SU-DHL-6 (cell line): Measurements from ENCODE around the gene C4orf51.

ENCODE experiments used
- H2AFZ ChIP-seq: fragments of 200-600 bp; sonication (generic); 2 replicates; pipeline ENCODE4 v1.6.1; 2014; ENCODE audit warnings: low read depth, mild to moderate bottlenecking, moderate library complexity, mixed read lengths, antibody characterized with exemption, low read length; ENCODE audit not compliant: severe bottlenecking
- H3F3A ChIP-seq: fragments of 200-600 bp; shearing (Covaris generic); 2 replicates; pipeline ENCODE4 v1.6.0; 2016; ENCODE audit warnings: antibody characterized with exemption, mild to moderate bottlenecking; ENCODE audit not compliant: insufficient read depth
- H3K27ac ChIP-seq: fragments of 200-600 bp; sonication (generic); 2 replicates; pipeline ENCODE4 v1.5.1; 2016; ENCODE audit warnings: low read depth, mild to moderate bottlenecking, low read length, moderate library complexity, mixed read lengths
- H3K27me3 ChIP-seq: fragments of 200-600 bp; sonication (generic), shearing (Covaris generic); 2 replicates; pipeline ENCODE4 v1.6.0; 2014; ENCODE audit warnings: mild to moderate bottlenecking, low read length
- H3K36me3 ChIP-seq: fragments of 200-600 bp; sonication (generic); 2 replicates; pipeline ENCODE4 v1.6.1; 2014; ENCODE audit warnings: mild to moderate bottlenecking, low read length, mixed read lengths
- H3K4me2 ChIP-seq: fragments of 300-600, 200-600 bp; shearing (Covaris generic), sonication (generic); 2 replicates; pipeline ENCODE4 v1.6.0; 2014; ENCODE audit warnings: low read length, low read depth, mild to moderate bottlenecking; ENCODE audit not compliant: poor library complexity, severe bottlenecking
- H3K4me3 ChIP-seq: fragments of 200-600 bp; sonication (generic); 2 replicates; pipeline ENCODE4 v1.5.1; 2014; ENCODE audit warnings: antibody characterized with exemption, low read length, mild to moderate bottlenecking, mixed read lengths; ENCODE audit not compliant: insufficient read depth, poor library complexity, severe bottlenecking
- H3K79me2 ChIP-seq: fragments of 200-600 bp; sonication (generic); 2 replicates; pipeline ENCODE4 v1.6.1; 2014; ENCODE audit warnings: mild to moderate bottlenecking, low read length, moderate library complexity; ENCODE audit not compliant: insufficient read depth
- H3K9ac ChIP-seq: fragments of 200-600 bp; sonication (generic); 2 replicates; pipeline ENCODE4 v1.7.0; 2014; ENCODE audit warnings: mild to moderate bottlenecking, low read length
- H3K9me2 ChIP-seq: fragments of 200-600 bp; sonication (generic); replicated peaks from 2 replicates; pipeline ENCODE4 v1.6.1; 2014; ENCODE audit warnings: low read length; ENCODE audit not compliant: insufficient read depth
- H3K9me3 ChIP-seq: fragments of 200-600 bp; sonication (generic); 2 replicates; pipeline ENCODE4 v1.6.1; 2014; ENCODE audit warnings: low read length, mixed read lengths; ENCODE audit not compliant: insufficient read depth
- H4K20me1 ChIP-seq: fragments of 200-600 bp; sonication (generic); 2 replicates; pipeline ENCODE4 v1.6.1; 2014; ENCODE audit warnings: low read depth, mild to moderate bottlenecking, antibody characterized with exemption, low read length, moderate library complexity, mixed read lengths
- CTCF ChIP-seq: fragments of 200-600 bp; sonication (generic); IDR thresholded peaks from one replicate; pipeline ENCODE4 v1.5.1; 2017; ENCODE audit warnings: antibody characterized with exemption, mild to moderate bottlenecking, low read length, moderate library complexity; ENCODE audit not compliant: insufficient read depth, poor library complexity, severe bottlenecking
- EZH2phosphoT487 ChIP-seq: fragments of 200-600 bp; sonication (generic), shearing (Covaris generic); conservative IDR thresholded peaks from 2 replicates; pipeline ENCODE4 v1.6.1; 2018; ENCODE audit warnings: mild to moderate bottlenecking, antibody characterized with exemption, low read length, moderate library complexity, mixed read lengths

The C4orf51 gene

GRCh38 chr4:145730026-145730425 is 50.1 kb downstream of the C4orf51 start:
- Histone ChIP-seq H3K9me2 (no peaks in the 10 kb centered on the region), H3K27me3 (0 out of 2 replicates have a peak, but pooled peaks cover 3% of the 10 kb centered on the region), H3K36me3 (no peaks in the 10 kb centered on the region), H3K79me2 (no peaks in the 10 kb centered on the region), H3K4me3 (no peak overlapping the region), H3K4me2 (no peak overlapping the region), H3F3A (no peaks in the 10 kb centered on the region), H3K9me3 (no peaks in the 10 kb centered on the region), H2AFZ (no peak overlapping the region), H3K9ac (no peak overlapping the region), H4K20me1 (no peaks in the 10 kb centered on the region), H3K27ac (no peak overlapping the region)
- TF ChIP-seq CTCF (no peak), EZH2phosphoT487 (no peak)

- H4K20me1 ChIP-seq, result no peaks in the 10 kb centered on the region
- no peaks in the 10 kb centered on the region for H3K36me3 ChIP-seq
- no peaks in the 10 kb centered on the region for H3K9me3 ChIP-seq
- no peak overlapping the region for H3K4me3 ChIP-seq
- no peak for TF ChIP-seq EZH2phosphoT487
- TF ChIP-seq CTCF, result no peak
- 0 out of 2 replicates have a peak, but pooled peaks cover 3% of the 10 kb centered on the region for H3K27me3 ChIP-seq
- no peaks in the 10 kb centered on the region for H3F3A ChIP-seq
- H3K4me2 ChIP-seq, result no peak overlapping the region
- no peaks in the 10 kb centered on the region for H3K79me2 ChIP-seq
- H3K9me2 ChIP-seq, result no peaks in the 10 kb centered on the region
- H3K27ac ChIP-seq, result no peak overlapping the region
- H2AFZ ChIP-seq, result no peak overlapping the region
- no peak overlapping the region for H3K9ac ChIP-seq
These were observed 51.1 kb downstream of the C4orf51 start for GRCh38 chr4:145731028-145731427.

- Histone ChIP-seq H2AFZ (peak overlapping the region; percentile 82), H3K4me3 (peak overlapping the region; percentile 61), H3F3A (no peaks in the 10 kb centered on the region), H4K20me1 (no peaks in the 10 kb centered on the region), H3K27ac (no peak overlapping the region), H3K79me2 (no peaks in the 10 kb centered on the region), H3K36me3 (no peaks in the 10 kb centered on the region), H3K27me3 (0 out of 2 replicates have a peak, but pooled peaks cover 3% of the 10 kb centered on the region), H3K9ac (peak overlapping the region; percentile 67), H3K9me2 (no peaks in the 10 kb centered on the region), H3K4me2 (peak overlapping the region; percentile 82), H3K9me3 (no peaks in the 10 kb centered on the region)
- TF ChIP-seq CTCF (no peak), EZH2phosphoT487 (no peak)
These were observed 52.3 kb downstream of the C4orf51 start for GRCh38 chr4:145732001-145732815.
